Heart left ventricle (tissue), 16 donors: ENCODE measurements around the gene DCDC1. TPM values are rescaled to one million over a fixed set of nuclear protein-coding genes. Genes with fewer than 3 reads are reported as not detected.

Source experiments
- ATAC-seq, 4 donors: fragments of 200-7000 bp; cut with Tn5 transposase; one replicate each; pipeline ENCODE4 v1.9.1; 2020 to 2022; ENCODE audit warnings: moderate library complexity in 4 of 4, mild to moderate bottlenecking in 3 of 4, moderate number of reproducible peaks in 1 of 4
- DNase-seq, 5 donors: peaks; one replicate each; pipeline ENCODE4 v3.0.0-alpha.2; 2020
- H3K27ac ChIP-seq, 12 donors: fragments of 200-600 bp; sonication (generic) in 4 of 12; one replicate each; pipeline versions ENCODE4 v1.5.0 to v1.8.0; 2016 to 2022; ENCODE audit warnings: mild to moderate bottlenecking in 2 of 12
- H3K27me3 ChIP-seq, 9 donors: fragments of 200-600 bp; sonication (generic) in 2 of 9; one replicate each; pipeline versions ENCODE4 v1.5.1 to v1.8.0; 2016 to 2022; ENCODE audit warnings: mild to moderate bottlenecking in 3 of 9
- H3K36me3 ChIP-seq, 9 donors: fragments of 200-600 bp; sonication (generic) in 2 of 9; one replicate each; pipeline versions ENCODE4 v1.5.0 to v1.8.0; 2018 to 2022; ENCODE audit warnings: mild to moderate bottlenecking in 2 of 9
- H3K4me1 ChIP-seq, 12 donors: fragments of 200-600 bp; sonication (generic) in 4 of 12; one replicate each; pipeline versions ENCODE4 v1.5.0 to v1.8.0; 2016 to 2022; ENCODE audit warnings: mild to moderate bottlenecking in 3 of 12
- H3K4me3 ChIP-seq, 12 donors: fragments of 200-600 bp; sonication (generic) in 4 of 12; one replicate each; pipeline versions ENCODE4 v1.5.0 to v1.8.0; 2017 to 2022; ENCODE audit warnings: mild to moderate bottlenecking in 9 of 12, moderate library complexity in 4 of 12
- H3K9me3 ChIP-seq, 12 donors: fragments of 200-600 bp; sonication (generic) in 4 of 12; one replicate each; pipeline versions ENCODE4 v1.5.0 to v1.8.0; 2016 to 2022; ENCODE audit warnings: mild to moderate bottlenecking in 1 of 12
- CTCF ChIP-seq, 12 donors: fragments of 200-600 bp; sonication (generic) in 4 of 12; IDR thresholded peaks; one replicate each; pipeline versions ENCODE4 v1.5.0 to v1.8.0; 2018 to 2022; ENCODE audit warnings: antibody characterized with exemption in 12 of 12, mild to moderate bottlenecking in 5 of 12
- POLR2A ChIP-seq, 2 donors: fragments of 450-650 bp; IDR thresholded peaks; one replicate each; pipeline ENCODE4 v1.6.1; 2017; ENCODE audit warnings: antibody characterized with exemption in 2 of 2, mild to moderate bottlenecking in 2 of 2, moderate library complexity in 2 of 2
- WGBS, 4 donors: extraction: QIAGEN DNeasy Blood & Tissue Kit in 2 of 4; methylation state at CpG; one replicate each; pipeline versions ENCODE4 v1.1.5 to v1.1.7; 2013 to 2018; 5-methylcytosine and 5-hydroxymethylcytosine counted together
- intact Hi-C, 10 donors: fragments of 100-400 bp; cut with DNase I; formaldehyde crosslinking; loops; one replicate each; pipeline versions ENCODE4 v1.11.1 to v1.14.2; 2022
- polyA plus RNA-seq, 2 donors: library from polyadenylated mRNA; stranded (reverse); fragments of 200-250 nt; gene quantifications; one replicate each; pipeline ENCODE4 v1.2.3, GENCODE V29; 2013
- total RNA-seq, 9 donors: library from RNA; depleted of rRNA in 2 of 9; stranded (reverse); fragments of >200 nt in 2 of 9; fragmentation: NEBNext Ultra II Directional in 3 of 9; extraction: Animal tissue kit (Norgen Biotek cat#: 25700) in 3 of 9; gene quantifications; one replicate each; pipeline versions ENCODE4 v1.1.0 to v1.2.4, GENCODE V29; 2016 to 2023
- donor health status: ischemic (EF 13 %, LVEDD 7.1; RV severe dilation, severe dysfunction).
- donor health status: healthy with polysubstance abuse.
- donor health status: DM: no; HTN: yes; CAD: no.
- donor health status: DM: no; HTN: no; CAD: no.
- donor health status: ischemic (EF 25% LVEDD 6.9; RV normal size, moderate dysfunction).
- donor health status: ischemic (EF 25% LVEDD 5.7; RV mildly dilated, moderate dysfunction).
- donor health status: healthy.
- donor health status: DM: yes; HTN: yes; CAD: no.
- donor health status: ischemic (EF 35%, LVEDD 5.7; RV mildly dilated, moderate dysfunction).
- donor health status: nonischemic (EF 11% LVEDD 7.7; RV severe dilation, severe dysfunction).
- donor health status: DM: yes; HTN: yes; CAD: no.
- donor health status: PGD.
- donor health status: ischemic (EF 29% LVEDD 5.4; RV normal size, mild dysfunction).
- donor health status: nonischemic (EF 23%, LVEDD 6.1; RV moderate dilation, normal function).

Gene DCDC1
- total and polyA plus RNA-seq, 11 donors: 0.07 to 1.0 (median 0.12) TPM; not detected in 7

- DNase-seq (no peak), ATAC-seq (peak in 1 of 4 donors; percentile 20)
- TF ChIP-seq POLR2A (IDR thresholded peaks at IDR 0.05) (no peak), CTCF (IDR thresholded peaks at IDR 0.05) (no peak)
- Histone ChIP-seq H3K4me3 (no peak overlapping the region), H3K36me3 (no peaks in the 10 kb centered on the region), H3K27me3 (no peaks in the 10 kb centered on the region), H3K9me3 (no peaks in the 10 kb centered on the region), H3K27ac (no peak overlapping the region), H3K4me1 (peaks cover 0 to 4% (median under 1%) of the 10 kb centered on the region in 12 donors)
- WGBS, 4 donors: 51 to 62% (median 53%) methylated on average over 2 of the region's 2 CpGs
- intact Hi-C loops: no loop called here
Measured at GRCh38 chr11:30868626-30869081, 500.9 kb downstream of the DCDC1 start.

DNA sequence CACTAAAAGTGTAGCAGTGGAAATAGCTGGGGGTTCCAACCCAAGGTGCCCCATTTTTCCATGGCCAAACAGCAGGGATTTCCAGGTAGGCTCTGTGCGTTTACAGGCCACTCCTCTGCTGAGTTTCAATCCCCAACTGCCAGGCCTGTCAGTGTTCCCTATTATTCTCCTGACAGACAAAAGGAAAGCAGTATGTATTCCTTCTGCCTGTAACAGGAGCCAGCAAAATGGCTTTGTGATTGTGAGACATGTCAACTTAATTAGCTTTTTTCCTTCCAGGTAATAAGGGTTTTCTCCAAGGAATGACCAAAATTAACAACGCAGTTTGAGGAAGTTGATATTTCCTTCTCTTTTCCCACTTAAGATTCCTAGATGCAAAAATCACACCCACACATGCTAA lies 506.3 kb downstream of the DCDC1 start:
- no peak for TF ChIP-seq CTCF (IDR thresholded peaks at IDR 0.05)
- TF ChIP-seq POLR2A (IDR thresholded peaks at IDR 0.05): no peak
- DNase-seq (no peak), ATAC-seq (no peak)
- Histone ChIP-seq H3K9me3 (no peaks in the 10 kb centered on the region), H3K27ac (no peak overlapping the region), H3K27me3 (no peaks in the 10 kb centered on the region), H3K36me3 (no peaks in the 10 kb centered on the region), H3K4me3 (no peak overlapping the region), H3K4me1 (no peaks in the 10 kb centered on the region)
- WGBS, 4 donors: 48 to 65% (median 55%) methylated on average over 2 of the region's 2 CpGs
- intact Hi-C loops: loop anchor here in 1 of 10 donors (5.0 kb wide), 1 partner anchor 49 kb away; no protein-coding TSS in a partner anchor

DNA sequence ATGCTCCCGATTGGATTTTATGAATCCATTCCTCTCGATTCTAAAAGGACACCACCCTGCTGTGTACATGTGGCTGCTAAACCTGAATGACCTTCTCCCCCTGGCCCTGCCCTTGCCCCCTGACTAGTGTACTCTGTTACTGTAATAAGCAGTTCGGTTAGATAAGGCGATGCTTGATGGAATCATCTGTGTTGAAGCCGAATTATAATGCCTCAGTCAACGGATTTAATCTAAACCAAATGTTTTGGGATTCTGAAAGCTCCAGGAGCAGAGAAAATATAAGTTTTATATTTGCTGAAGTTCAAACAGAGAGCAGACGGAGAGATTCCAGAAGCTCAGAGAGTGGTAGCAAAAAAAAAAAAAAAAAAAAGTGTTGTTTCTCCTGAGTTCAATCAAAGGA lies 508.0 kb downstream of the DCDC1 start:
- Histone ChIP-seq H3K9me3 (no peaks in the 10 kb centered on the region), H3K27me3 (no peaks in the 10 kb centered on the region), H3K27ac (no peak overlapping the region), H3K4me3 (no peak overlapping the region), H3K4me1 (no peaks in the 10 kb centered on the region), H3K36me3 (no peaks in the 10 kb centered on the region)
- ATAC-seq: no peak
- intact Hi-C loops: loop anchor here in 2 of 10 donors (2.0 to 5.0 kb wide), 2 partner anchors 51 to 517 kb away; no protein-coding TSS in a partner anchor
- DNase-seq: no peak
- WGBS, 4 donors: 78 to 91% (median 84%) methylated on average over 7 of the region's 7 CpGs
- TF ChIP-seq CTCF (IDR thresholded peaks at IDR 0.05): no peak
- no peak for TF ChIP-seq POLR2A (IDR thresholded peaks at IDR 0.05)

- ATAC-seq: no peak
- TF ChIP-seq CTCF (IDR thresholded peaks at IDR 0.05) (no peak), POLR2A (IDR thresholded peaks at IDR 0.05) (no peak)
- Histone ChIP-seq H3K36me3 (no peaks in the 10 kb centered on the region), H3K27me3 (no peaks in the 10 kb centered on the region), H3K9me3 (no peaks in the 10 kb centered on the region), H3K4me1 (no peaks in the 10 kb centered on the region), H3K27ac (no peak overlapping the region), H3K4me3 (no peak overlapping the region)
- no peak for DNase-seq
- intact Hi-C loops: loop anchor here in 2 of 10 donors (2.0 to 5.0 kb wide), 2 partner anchors 51 to 516 kb away; no protein-coding TSS in a partner anchor
- WGBS, 4 donors: 87 to 93% (median 90%) methylated on average over 7 of the region's 7 CpGs
Measured at GRCh38 chr11:30861064-30861463, 508.5 kb downstream of the DCDC1 start.
